Neural progenitor cell (in vitro differentiated cells): Measurements from ENCODE around the gene GNAI1. TPM values are rescaled to one million over a fixed set of nuclear protein-coding genes. Genes with fewer than 3 reads are reported as not detected.

Experiments
- DNase-seq: peaks from one replicate; pipeline ENCODE4 v3.0.0-alpha.2; 2016; ENCODE audit warnings: low spot score
- H2AFZ ChIP-seq: fragments of 200-600 bp; sonication (generic); replicated peaks from 2 replicates; pipeline ENCODE4 v1.6.1; 2016; ENCODE audit warnings: antibody characterized with exemption
- H3F3A ChIP-seq: fragments of 200-600 bp; sonication (generic); 2 replicates; pipeline ENCODE4 v1.6.1; 2016; ENCODE audit warnings: antibody characterized with exemption, low read depth
- H3K27ac ChIP-seq: fragments of 200-600 bp; sonication (generic); 2 replicates; pipeline ENCODE4 v1.5.1; 2016; ENCODE audit warnings: mild to moderate bottlenecking
- H3K27me3 ChIP-seq: fragments of 200-600 bp; sonication (generic); 2 replicates; pipeline ENCODE4 v1.6.1; 2016; ENCODE audit warnings: mild to moderate bottlenecking, moderate library complexity
- H3K36me3 ChIP-seq: fragments of 200-600 bp; sonication (generic); 2 replicates; pipeline ENCODE4 v1.5.1; 2016
- H3K4me1 ChIP-seq: fragments of 200-600 bp; sonication (generic); 2 replicates; pipeline ENCODE4 v1.6.1; 2016; ENCODE audit warnings: mixed run types
- H3K4me2 ChIP-seq: fragments of 200-600 bp; sonication (generic); 2 replicates; pipeline ENCODE4 v1.6.1; 2016
- H3K4me3 ChIP-seq: fragments of 200-600 bp; sonication (generic); 2 replicates; pipeline ENCODE4 v1.5.1; 2016
- H3K79me2 ChIP-seq: fragments of 200-600 bp; sonication (generic); 2 replicates; pipeline ENCODE4 v1.6.1; 2016; ENCODE audit warnings: low read depth
- H3K9ac ChIP-seq: fragments of 200-600 bp; sonication (generic); 2 replicates; pipeline ENCODE4 v1.6.1; 2016
- H3K9me3 ChIP-seq: fragments of 200-600 bp; sonication (generic); 2 replicates; pipeline ENCODE4 v1.5.1; 2016; ENCODE audit warnings: low read depth
- H4K20me1 ChIP-seq: fragments of 200-600 bp; sonication (generic); 2 replicates; pipeline ENCODE4 v1.6.1; 2016; ENCODE audit warnings: low read depth
- H3K27ac Mint-ChIP-seq: 3 replicates; pipeline ENCODE4 v1.8.0; 2021; ENCODE audit warnings: mixed read lengths
- H3K27me3 Mint-ChIP-seq: 2 replicates; pipeline ENCODE4 v1.8.0; 2022; ENCODE audit warnings: low read depth, mild to moderate bottlenecking, inconsistent platforms, moderate library complexity, mixed read lengths; ENCODE audit not compliant: insufficient read depth
- H3K36me3 Mint-ChIP-seq: 3 replicates; pipeline ENCODE4 v1.8.0; 2021; ENCODE audit warnings: mixed read lengths
- H3K4me1 Mint-ChIP-seq: 3 replicates; pipeline ENCODE4 v1.8.0; 2021; ENCODE audit warnings: mixed read lengths
- H3K4me3 Mint-ChIP-seq: 3 replicates; pipeline ENCODE4 v1.8.0; 2021; ENCODE audit warnings: mild to moderate bottlenecking, moderate library complexity, mixed read lengths
- H3K9me3 Mint-ChIP-seq: 3 replicates; pipeline ENCODE4 v1.8.0; 2020; ENCODE audit warnings: mixed read lengths
- EZH2 ChIP-seq: fragments of 200-600 bp; sonication (generic); IDR thresholded peaks from 2 replicates; pipeline ENCODE4 v1.6.1; 2017; ENCODE audit warnings: antibody characterized with exemption, mild to moderate bottlenecking, moderate library complexity
- EZH2phosphoT487 ChIP-seq: fragments of 200-600 bp; sonication (generic); IDR thresholded peaks from 2 replicates; pipeline ENCODE4 v1.6.1; 2017; ENCODE audit warnings: antibody characterized with exemption
- total RNA-seq: library from RNA; depleted of rRNA; stranded (reverse); fragments of >200 nt; gene quantifications from 2 replicates; pipeline ENCODE4 v1.2.3, GENCODE V29; 2015; ENCODE audit warnings: low replicate concordance
- TF ChIP-seq, protein P1 (sequence below): fragments of 200-600 bp; sonication (generic); IDR thresholded peaks from 2 replicates; pipeline ENCODE4 v1.5.1; 2017; ENCODE audit warnings: antibody characterized with exemption, mild to moderate bottlenecking

The GNAI1 gene
- total RNA-seq, 1 donor from 2014 or later: 91.3 TPM

DNA sequence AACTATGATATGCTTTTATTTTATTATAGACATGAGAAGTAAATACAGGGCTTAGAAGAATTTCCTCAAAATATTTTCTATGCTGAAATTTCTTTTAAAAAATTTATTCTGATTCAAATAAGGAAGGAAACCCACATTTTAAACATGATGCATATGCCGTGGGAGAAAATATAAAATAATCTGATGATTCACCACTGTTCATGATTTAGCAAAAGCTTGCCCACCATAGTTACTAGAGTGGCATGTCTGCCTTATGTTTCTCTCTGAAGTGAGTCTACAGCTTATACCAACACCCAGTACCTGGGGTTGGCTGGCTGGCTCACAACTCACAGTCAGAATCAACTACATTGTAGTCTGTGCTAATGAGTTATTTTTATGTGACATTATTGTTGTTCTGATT is 102.0 kb downstream of the GNAI1 start:
- no peaks in the 10 kb centered on the region for H3K4me1 Mint-ChIP-seq
- DNase-seq: no peak
- Histone ChIP-seq H3K4me1 (no peaks in the 10 kb centered on the region), H3K9me3 (no peaks in the 10 kb centered on the region), H3K27ac (no peak overlapping the region), H3K79me2 (no peaks in the 10 kb centered on the region), H3K27me3 (no peaks in the 10 kb centered on the region), H3F3A (no peaks in the 10 kb centered on the region), H3K4me3 (no peak overlapping the region), H3K9ac (no peak overlapping the region), H2AFZ (no peak overlapping the region), H4K20me1 (no peaks in the 10 kb centered on the region), H3K36me3 (no peaks in the 10 kb centered on the region), H3K4me2 (no peak overlapping the region)
- no peaks in the 10 kb centered on the region for H3K36me3 Mint-ChIP-seq
- TF ChIP-seq, protein P1, sequence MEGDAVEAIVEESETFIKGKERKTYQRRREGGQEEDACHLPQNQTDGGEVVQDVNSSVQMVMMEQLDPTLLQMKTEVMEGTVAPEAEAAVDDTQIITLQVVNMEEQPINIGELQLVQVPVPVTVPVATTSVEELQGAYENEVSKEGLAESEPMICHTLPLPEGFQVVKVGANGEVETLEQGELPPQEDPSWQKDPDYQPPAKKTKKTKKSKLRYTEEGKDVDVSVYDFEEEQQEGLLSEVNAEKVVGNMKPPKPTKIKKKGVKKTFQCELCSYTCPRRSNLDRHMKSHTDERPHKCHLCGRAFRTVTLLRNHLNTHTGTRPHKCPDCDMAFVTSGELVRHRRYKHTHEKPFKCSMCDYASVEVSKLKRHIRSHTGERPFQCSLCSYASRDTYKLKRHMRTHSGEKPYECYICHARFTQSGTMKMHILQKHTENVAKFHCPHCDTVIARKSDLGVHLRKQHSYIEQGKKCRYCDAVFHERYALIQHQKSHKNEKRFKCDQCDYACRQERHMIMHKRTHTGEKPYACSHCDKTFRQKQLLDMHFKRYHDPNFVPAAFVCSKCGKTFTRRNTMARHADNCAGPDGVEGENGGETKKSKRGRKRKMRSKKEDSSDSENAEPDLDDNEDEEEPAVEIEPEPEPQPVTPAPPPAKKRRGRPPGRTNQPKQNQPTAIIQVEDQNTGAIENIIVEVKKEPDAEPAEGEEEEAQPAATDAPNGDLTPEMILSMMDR: no peak
- TF ChIP-seq EZH2 (no peak), EZH2phosphoT487 (no peak)
- H3K9me3 Mint-ChIP-seq: no peaks in the 10 kb centered on the region
- H3K27ac Mint-ChIP-seq: no peak overlapping the region
- H3K4me3 Mint-ChIP-seq: no peak overlapping the region
- H3K27me3 Mint-ChIP-seq: no peaks in the 10 kb centered on the region

DNA sequence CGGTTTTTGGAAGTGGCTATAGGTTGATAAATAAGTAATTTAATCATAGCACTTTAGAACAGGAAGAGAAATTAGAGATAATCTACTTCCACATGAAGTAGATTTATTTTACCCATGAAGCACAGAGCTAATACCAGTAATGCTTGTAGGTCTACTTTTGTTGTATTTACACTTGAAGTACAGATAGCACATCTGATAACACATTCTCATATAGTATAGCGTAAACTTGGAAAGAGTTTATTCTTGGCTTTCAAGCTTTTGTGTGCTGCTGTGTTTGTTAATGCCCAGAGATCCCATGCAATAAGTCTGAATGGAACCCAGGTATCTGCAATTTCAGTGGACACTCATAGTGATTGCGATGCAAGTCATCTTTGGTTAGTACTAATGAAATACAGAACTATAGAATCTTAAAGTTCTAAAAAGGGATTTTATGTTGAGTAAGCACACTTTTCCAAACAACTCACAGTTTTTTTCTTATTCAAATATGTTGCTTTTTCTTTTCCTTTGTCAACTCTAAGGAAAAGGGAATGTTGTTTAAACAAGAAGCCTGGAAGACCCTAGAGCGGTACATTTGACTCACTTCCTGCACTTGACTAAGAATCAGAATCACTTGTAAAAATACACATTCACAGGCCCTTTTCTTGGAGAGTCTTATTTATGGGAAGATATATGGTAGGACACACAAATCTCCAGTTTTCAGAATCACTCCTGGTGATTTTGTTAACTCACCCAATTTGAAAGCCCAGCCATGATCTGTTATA is 105.8 kb downstream of the GNAI1 start:
- Histone ChIP-seq H4K20me1 (no peaks in the 10 kb centered on the region), H3K27me3 (no peaks in the 10 kb centered on the region), H3K36me3 (no peaks in the 10 kb centered on the region), H3F3A (no peaks in the 10 kb centered on the region), H3K4me1 (peaks cover 6% of the 10 kb centered on the region), H3K9me3 (no peaks in the 10 kb centered on the region), H3K4me2 (no peak overlapping the region), H3K27ac (no peak overlapping the region), H3K4me3 (no peak overlapping the region), H3K79me2 (no peaks in the 10 kb centered on the region), H3K9ac (no peak overlapping the region), H2AFZ (no peak overlapping the region)
- no peak overlapping the region for H3K4me3 Mint-ChIP-seq
- no peaks in the 10 kb centered on the region for H3K36me3 Mint-ChIP-seq
- H3K27ac Mint-ChIP-seq: no peak overlapping the region
- H3K9me3 Mint-ChIP-seq: no peaks in the 10 kb centered on the region
- no peaks in the 10 kb centered on the region for H3K27me3 Mint-ChIP-seq
- no peak for DNase-seq
- H3K4me1 Mint-ChIP-seq: no peaks in the 10 kb centered on the region
- TF ChIP-seq EZH2phosphoT487 (no peak), EZH2 (no peak)
- TF ChIP-seq, protein P1: no peak

DNA sequence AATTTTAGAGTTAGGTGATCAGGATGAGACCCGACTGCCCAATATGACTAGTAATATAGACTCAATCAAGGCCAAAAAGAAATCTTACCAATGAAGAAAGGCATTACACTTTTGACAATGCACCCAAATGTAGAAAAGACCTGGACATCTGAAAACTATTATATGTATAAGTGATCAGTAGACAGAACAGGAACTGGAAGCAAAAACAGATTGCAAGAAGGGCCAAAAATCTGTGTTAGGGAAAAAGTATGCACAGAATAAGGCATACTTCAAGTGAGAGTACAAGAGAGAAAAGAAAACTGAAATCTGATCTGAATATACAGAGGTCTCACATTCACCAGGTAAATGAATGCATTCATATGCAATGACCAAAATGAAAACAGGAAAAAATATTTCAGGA is 107.0 kb downstream of the GNAI1 start:
- H3K27me3 ChIP-seq: no peaks in the 10 kb centered on the region
- Mint-ChIP-seq H3K4me3 (no peak overlapping the region), H3K36me3 (no peaks in the 10 kb centered on the region), H3K27ac (no peak overlapping the region), H3K27me3 (no peaks in the 10 kb centered on the region), H3K9me3 (no peaks in the 10 kb centered on the region), H3K4me1 (no peaks in the 10 kb centered on the region)
- no peaks in the 10 kb centered on the region for H3K9me3 ChIP-seq
- peaks cover 6% of the 10 kb centered on the region for H3K4me1 ChIP-seq
- no peak overlapping the region for H3K9ac ChIP-seq
- H3K79me2 ChIP-seq: no peaks in the 10 kb centered on the region
- H3K36me3 ChIP-seq: no peaks in the 10 kb centered on the region
- DNase-seq: no peak
- H3K4me2 ChIP-seq: no peak overlapping the region
- no peak overlapping the region for H3K4me3 ChIP-seq
- no peaks in the 10 kb centered on the region for H3F3A ChIP-seq
- H3K27ac ChIP-seq: no peak overlapping the region
- no peak overlapping the region for H2AFZ ChIP-seq
- no peaks in the 10 kb centered on the region for H4K20me1 ChIP-seq
- no peak for TF ChIP-seq EZH2
- TF ChIP-seq EZH2phosphoT487: no peak
- TF ChIP-seq, protein P1: no peak
